ENCODE measurements around the gene RNASEH2C. TPM values are rescaled to one million over a fixed set of nuclear protein-coding genes. Genes with fewer than 3 reads are reported as not detected.

The RNASEH2C gene
- total and polyA plus RNA-seq, 4 donors, result 21.8 to 97.7 (median 75.4) TPM

DNA sequence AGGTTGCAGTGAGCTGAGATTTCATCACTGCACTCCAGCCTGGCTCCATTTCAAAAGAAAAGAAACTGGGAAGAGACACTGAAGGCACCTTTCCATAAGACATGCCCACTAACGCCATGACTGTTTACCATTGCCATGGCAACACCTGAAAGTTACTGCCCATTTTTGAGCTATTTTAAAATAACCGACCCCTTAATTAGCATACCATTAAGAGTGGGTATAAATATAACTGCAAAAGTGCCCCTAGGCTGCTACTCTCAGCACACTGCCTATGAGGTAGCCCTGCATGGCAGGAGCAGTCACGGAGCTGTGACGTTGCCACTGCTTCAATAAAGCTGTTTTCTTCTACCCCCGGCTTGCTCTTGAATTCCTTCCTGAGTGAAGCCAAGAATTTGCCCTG is 9.9 kb upstream of the RNASEH2C start:
- no peak overlapping the region for H3K4me3 ChIP-seq
- H3K27me3 ChIP-seq (ENCODE audit: control insufficient read depth in 3 of 3, insufficient read depth in 3 of 3, low read length in 2 of 3), result no peaks in the 10 kb centered on the region
- no peak overlapping the region for H3K27ac ChIP-seq (ENCODE audit: low read depth in 1 of 2, low read length in 1 of 2)
- TF ChIP-seq, protein P1, sequence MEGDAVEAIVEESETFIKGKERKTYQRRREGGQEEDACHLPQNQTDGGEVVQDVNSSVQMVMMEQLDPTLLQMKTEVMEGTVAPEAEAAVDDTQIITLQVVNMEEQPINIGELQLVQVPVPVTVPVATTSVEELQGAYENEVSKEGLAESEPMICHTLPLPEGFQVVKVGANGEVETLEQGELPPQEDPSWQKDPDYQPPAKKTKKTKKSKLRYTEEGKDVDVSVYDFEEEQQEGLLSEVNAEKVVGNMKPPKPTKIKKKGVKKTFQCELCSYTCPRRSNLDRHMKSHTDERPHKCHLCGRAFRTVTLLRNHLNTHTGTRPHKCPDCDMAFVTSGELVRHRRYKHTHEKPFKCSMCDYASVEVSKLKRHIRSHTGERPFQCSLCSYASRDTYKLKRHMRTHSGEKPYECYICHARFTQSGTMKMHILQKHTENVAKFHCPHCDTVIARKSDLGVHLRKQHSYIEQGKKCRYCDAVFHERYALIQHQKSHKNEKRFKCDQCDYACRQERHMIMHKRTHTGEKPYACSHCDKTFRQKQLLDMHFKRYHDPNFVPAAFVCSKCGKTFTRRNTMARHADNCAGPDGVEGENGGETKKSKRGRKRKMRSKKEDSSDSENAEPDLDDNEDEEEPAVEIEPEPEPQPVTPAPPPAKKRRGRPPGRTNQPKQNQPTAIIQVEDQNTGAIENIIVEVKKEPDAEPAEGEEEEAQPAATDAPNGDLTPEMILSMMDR (IDR thresholded peaks at IDR 0.05; ENCODE audit: control extremely low read depth, extremely low read depth), result no peak
- DNase-seq, result no peak
- H3K9ac ChIP-seq (ENCODE audit: insufficient read depth in 1 of 2, low read length in 2 of 2), result no peak overlapping the region
- ATAC-seq (ENCODE audit: insufficient read depth, low FRiP score), result no peak
- WGBS, 2 donors, result 50 to 78% methylated on average over 5 of the region's 5 CpGs
- no peaks in the 10 kb centered on the region for H3K4me1 ChIP-seq (ENCODE audit: control insufficient read depth in 5 of 5, insufficient read depth in 5 of 5, low read length in 5 of 5)
- H3K9me3 ChIP-seq (ENCODE audit: control insufficient read depth in 4 of 4, insufficient read depth in 3 of 4, low read length in 3 of 4), result no peaks in the 10 kb centered on the region
- H3K36me3 ChIP-seq (ENCODE audit: control insufficient read depth in 4 of 4, insufficient read depth in 4 of 4, low read length in 4 of 4), result no peaks in the 10 kb centered on the region

- ATAC-seq (ENCODE audit: insufficient read depth, low FRiP score) (no peak), DNase-seq (no peak)
- Histone ChIP-seq H3K4me3 (no peak overlapping the region), H3K36me3 (ENCODE audit: control insufficient read depth in 4 of 4, insufficient read depth in 4 of 4, low read length in 4 of 4) (no peaks in the 10 kb centered on the region), H3K9ac (ENCODE audit: insufficient read depth in 1 of 2, low read length in 2 of 2) (no peak overlapping the region), H3K9me3 (ENCODE audit: control insufficient read depth in 4 of 4, insufficient read depth in 3 of 4, low read length in 3 of 4) (no peaks in the 10 kb centered on the region), H3K4me1 (ENCODE audit: control insufficient read depth in 5 of 5, insufficient read depth in 5 of 5, low read length in 5 of 5) (no peaks in the 10 kb centered on the region), H3K27me3 (ENCODE audit: control insufficient read depth in 3 of 3, insufficient read depth in 3 of 3, low read length in 2 of 3) (no peaks in the 10 kb centered on the region), H3K27ac (ENCODE audit: low read depth in 1 of 2, low read length in 1 of 2) (no peak overlapping the region)
- 89 to 97% methylated on average over 14 to 15 of the region's 15 CpGs for WGBS, 2 donors
- TF ChIP-seq, protein P1 (IDR thresholded peaks at IDR 0.05; ENCODE audit: control extremely low read depth, extremely low read depth), result no peak
Measured at GRCh38 chr11:65727865-65728264, 7.3 kb upstream of the RNASEH2C start.

- Histone ChIP-seq H3K4me3 (no peak overlapping the region), H3K36me3 (ENCODE audit: control insufficient read depth in 4 of 4, insufficient read depth in 4 of 4, low read length in 4 of 4) (no peaks in the 10 kb centered on the region), H3K4me1 (ENCODE audit: control insufficient read depth in 5 of 5, insufficient read depth in 5 of 5, low read length in 5 of 5) (no peaks in the 10 kb centered on the region), H3K9me3 (ENCODE audit: control insufficient read depth in 4 of 4, insufficient read depth in 3 of 4, low read length in 3 of 4) (no peaks in the 10 kb centered on the region), H3K27me3 (ENCODE audit: control insufficient read depth in 3 of 3, insufficient read depth in 3 of 3, low read length in 2 of 3) (no peaks in the 10 kb centered on the region), H3K9ac (ENCODE audit: insufficient read depth in 1 of 2, low read length in 2 of 2) (peak overlapping the region in 1 of 2 donors; percentile 0), H3K27ac (ENCODE audit: low read depth in 1 of 2, low read length in 1 of 2) (no peak overlapping the region)
- DNase-seq (no peak), ATAC-seq (ENCODE audit: insufficient read depth, low FRiP score) (no peak)
- TF ChIP-seq, protein P1 (IDR thresholded peaks at IDR 0.05; ENCODE audit: control extremely low read depth, extremely low read depth), result no peak
- 75 to 76% methylated on average over 6 of the region's 6 CpGs for WGBS, 2 donors
Measured at GRCh38 chr11:65726660-65727059, 6.1 kb upstream of the RNASEH2C start.

DNA sequence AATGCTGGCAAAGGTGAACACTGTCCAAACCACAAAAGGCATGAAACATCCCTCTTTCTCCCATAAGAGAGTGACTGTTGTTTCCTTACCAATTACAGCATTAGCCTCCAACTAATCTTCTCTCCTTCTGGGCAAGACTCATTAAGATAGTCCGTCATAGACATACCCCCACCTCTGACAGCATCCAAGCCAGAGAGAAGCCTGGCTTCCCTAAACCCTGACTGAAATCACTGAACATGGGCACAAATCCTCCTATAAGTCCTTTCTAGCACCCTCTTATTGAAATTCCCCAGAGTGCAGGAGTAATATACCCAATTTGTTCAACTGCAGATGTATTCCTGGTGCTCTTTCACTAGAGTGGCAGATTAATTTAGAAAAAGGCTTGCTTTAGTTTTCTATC is 1.7 kb upstream of the RNASEH2C start:
- TF ChIP-seq, protein P1 (IDR thresholded peaks at IDR 0.05; ENCODE audit: control extremely low read depth, extremely low read depth), result no peak
- no peak overlapping the region for H3K9ac ChIP-seq (ENCODE audit: insufficient read depth in 1 of 2, low read length in 2 of 2)
- peaks cover 5 to 25% (median 18%) of the 10 kb centered on the region in 4 donors for H3K36me3 ChIP-seq (ENCODE audit: control insufficient read depth in 4 of 4, insufficient read depth in 4 of 4, low read length in 4 of 4)
- H3K9me3 ChIP-seq (ENCODE audit: control insufficient read depth in 4 of 4, insufficient read depth in 3 of 4, low read length in 3 of 4), result no peaks in the 10 kb centered on the region
- 90 to 91% methylated on average over 1 of the region's 1 CpG for WGBS, 2 donors
- ATAC-seq (ENCODE audit: insufficient read depth, low FRiP score) (no peak), DNase-seq (no peak)
- H3K4me1 ChIP-seq (ENCODE audit: control insufficient read depth in 5 of 5, insufficient read depth in 5 of 5, low read length in 5 of 5), result peaks cover 0 to 17% (median 8%) of the 10 kb centered on the region in 5 donors
- H3K4me3 ChIP-seq, result no peak overlapping the region
- H3K27ac ChIP-seq (ENCODE audit: low read depth in 1 of 2, low read length in 1 of 2), result no peak overlapping the region
- H3K27me3 ChIP-seq (ENCODE audit: control insufficient read depth in 3 of 3, insufficient read depth in 3 of 3, low read length in 2 of 3), result no peaks in the 10 kb centered on the region
